ENCODE results near the gene TTC19.
A peak's percentile ranks its signal among the peaks of the same experiment; 100 is the strongest.

Gene TTC19

DNA sequence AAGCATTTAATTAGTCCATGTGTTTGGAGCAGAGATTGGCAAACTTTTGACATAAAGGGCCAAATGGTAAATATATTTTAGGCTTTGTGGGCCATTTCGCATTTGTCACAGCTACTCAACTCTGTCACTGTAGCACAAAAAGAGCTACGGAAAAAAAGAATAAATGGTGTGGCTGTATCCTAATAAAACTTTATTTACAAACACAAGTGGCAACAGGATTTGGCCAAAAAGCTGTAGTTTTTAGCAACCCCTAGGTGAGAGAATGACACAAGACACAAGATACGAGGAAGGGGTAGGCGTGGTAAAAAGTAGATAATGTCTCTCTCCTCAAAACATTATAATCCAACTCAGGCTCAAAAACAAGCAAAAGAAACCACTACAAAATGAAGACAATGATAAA, 66.5 kb downstream of the TTC19 start:
- TF ChIP-seq, protein P1, sequence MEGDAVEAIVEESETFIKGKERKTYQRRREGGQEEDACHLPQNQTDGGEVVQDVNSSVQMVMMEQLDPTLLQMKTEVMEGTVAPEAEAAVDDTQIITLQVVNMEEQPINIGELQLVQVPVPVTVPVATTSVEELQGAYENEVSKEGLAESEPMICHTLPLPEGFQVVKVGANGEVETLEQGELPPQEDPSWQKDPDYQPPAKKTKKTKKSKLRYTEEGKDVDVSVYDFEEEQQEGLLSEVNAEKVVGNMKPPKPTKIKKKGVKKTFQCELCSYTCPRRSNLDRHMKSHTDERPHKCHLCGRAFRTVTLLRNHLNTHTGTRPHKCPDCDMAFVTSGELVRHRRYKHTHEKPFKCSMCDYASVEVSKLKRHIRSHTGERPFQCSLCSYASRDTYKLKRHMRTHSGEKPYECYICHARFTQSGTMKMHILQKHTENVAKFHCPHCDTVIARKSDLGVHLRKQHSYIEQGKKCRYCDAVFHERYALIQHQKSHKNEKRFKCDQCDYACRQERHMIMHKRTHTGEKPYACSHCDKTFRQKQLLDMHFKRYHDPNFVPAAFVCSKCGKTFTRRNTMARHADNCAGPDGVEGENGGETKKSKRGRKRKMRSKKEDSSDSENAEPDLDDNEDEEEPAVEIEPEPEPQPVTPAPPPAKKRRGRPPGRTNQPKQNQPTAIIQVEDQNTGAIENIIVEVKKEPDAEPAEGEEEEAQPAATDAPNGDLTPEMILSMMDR (conservative IDR thresholded peaks at IDR 0.05; ENCODE audit: low read length), result no peak
- H3K4me3 ChIP-seq (ENCODE audit: low read length), result no peak overlapping the region
- DNase-seq (ENCODE audit: low read depth), result no peak

DNA sequence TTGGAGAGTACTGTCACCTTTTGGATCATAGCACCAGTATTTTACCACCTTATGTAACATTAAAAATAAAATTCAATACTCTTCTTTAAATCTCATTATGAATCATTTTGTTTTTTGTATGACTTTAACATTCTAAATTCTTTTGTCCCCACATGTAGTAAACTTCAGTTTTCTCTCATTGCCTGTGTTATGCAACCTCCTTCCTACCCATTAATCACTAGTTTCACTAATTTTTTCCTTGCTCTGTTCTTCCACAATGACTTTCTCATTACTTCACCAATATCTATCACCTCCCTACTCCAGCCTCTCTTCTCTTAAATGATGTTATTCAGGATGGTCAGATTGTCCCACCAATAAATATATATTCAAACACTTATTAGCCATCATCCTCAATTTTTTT, 68.7 kb downstream of the TTC19 start:
- TF ChIP-seq, protein P1 (conservative IDR thresholded peaks at IDR 0.05; ENCODE audit: low read length), result no peak
- peak; percentile 35 for DNase-seq (ENCODE audit: low read depth)
- no peak overlapping the region for H3K4me3 ChIP-seq (ENCODE audit: low read length)

DNA sequence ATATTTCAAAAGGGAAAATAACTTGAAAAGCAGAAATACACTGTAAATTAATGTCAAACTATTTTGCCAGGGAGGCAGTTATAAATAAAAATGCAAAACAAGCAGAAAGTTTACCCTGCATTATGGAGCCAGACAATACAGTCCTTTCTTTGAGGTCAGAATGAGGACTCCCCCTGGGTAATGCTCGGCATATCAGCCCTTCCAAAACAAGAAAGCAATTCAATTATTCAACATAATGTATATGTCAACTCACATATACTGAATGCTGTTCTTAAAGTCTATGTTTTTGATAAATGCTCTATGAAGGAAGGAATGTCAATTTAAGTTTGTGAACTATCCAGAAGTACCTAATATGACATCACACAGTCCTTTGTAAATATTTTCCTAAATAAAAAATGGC, 72.4 kb downstream of the TTC19 start:
- no peak for DNase-seq (ENCODE audit: low read depth)
- TF ChIP-seq, protein P1 (conservative IDR thresholded peaks at IDR 0.05; ENCODE audit: low read length), result no peak
- H3K4me3 ChIP-seq (ENCODE audit: low read length), result no peak overlapping the region

DNA sequence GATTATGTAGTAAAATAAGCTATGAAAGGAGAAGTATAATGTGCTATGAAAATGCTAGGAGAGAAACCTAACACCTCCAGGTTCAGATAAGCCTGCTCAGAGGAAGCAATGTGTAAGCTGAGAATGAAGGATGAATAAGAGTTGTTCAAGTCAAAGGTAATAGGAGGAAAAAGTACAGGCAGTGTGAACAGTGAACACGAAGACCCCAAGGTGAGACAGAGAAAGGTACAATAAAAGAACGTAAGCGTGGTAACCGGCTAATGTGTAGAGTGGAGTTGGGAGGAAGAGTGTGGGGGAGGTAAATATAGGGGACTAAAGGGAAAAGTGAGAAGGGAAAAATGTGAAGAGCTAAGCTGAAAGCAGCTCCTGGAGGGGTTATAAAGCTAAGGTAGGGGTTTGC, 74.2 kb downstream of the TTC19 start:
- DNase-seq (ENCODE audit: low read depth), result no peak
- TF ChIP-seq, protein P1 (conservative IDR thresholded peaks at IDR 0.05; ENCODE audit: low read length), result no peak
- H3K4me3 ChIP-seq (ENCODE audit: low read length), result no peak overlapping the region

DNA sequence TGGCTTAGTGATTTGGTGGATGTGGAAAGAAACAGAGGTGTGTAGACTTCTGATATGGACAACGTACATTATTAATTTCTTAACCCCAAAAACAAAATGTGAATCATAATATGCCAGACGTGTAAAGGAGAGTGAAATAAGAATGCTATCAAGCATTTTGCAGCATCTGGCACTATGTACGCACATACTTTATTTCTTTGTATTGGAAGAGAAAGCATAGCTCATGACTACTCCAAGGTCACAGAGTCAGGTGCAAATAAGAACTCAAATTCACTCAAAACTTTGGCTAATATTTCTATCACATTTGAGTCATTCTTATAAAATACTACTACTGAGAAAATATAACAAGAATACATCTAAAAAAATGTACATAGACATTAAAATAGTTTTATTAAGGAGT, 74.8 kb downstream of the TTC19 start:
- TF ChIP-seq, protein P1 (conservative IDR thresholded peaks at IDR 0.05; ENCODE audit: low read length), result no peak
- DNase-seq (ENCODE audit: low read depth), result no peak
- no peak overlapping the region for H3K4me3 ChIP-seq (ENCODE audit: low read length)

DNA sequence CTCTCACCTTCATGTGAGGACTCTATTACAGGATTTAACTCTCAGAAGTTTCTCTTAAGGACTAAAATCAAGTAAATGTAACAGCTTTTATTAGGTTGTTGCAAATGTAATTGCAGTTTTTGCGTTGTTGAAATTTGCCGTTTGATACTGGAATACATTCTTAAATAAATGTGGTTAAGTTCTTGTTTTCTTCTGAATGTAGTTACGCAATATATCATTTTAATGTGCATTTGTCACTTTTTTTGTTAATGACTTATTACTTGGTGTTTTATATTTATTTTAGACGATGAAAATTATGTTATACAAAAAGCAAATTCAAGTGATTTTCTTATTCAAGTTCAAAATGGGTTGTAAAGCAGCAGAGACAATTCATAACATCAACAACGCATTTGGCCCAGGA, 76.3 kb downstream of the TTC19 start:
- TF ChIP-seq, protein P1 (conservative IDR thresholded peaks at IDR 0.05; ENCODE audit: low read length), result no peak
- DNase-seq (ENCODE audit: low read depth), result no peak
- H3K4me3 ChIP-seq (ENCODE audit: low read length), result no peak overlapping the region
